Lower lobe of right lung (tissue), 2 donors: ENCODE results near the gene NRXN3. TPM values are rescaled to one million over a fixed set of nuclear protein-coding genes. Genes with fewer than 3 reads are reported as not detected.

Source experiments
- ATAC-seq, 2 donors: fragments of 200-7000 bp; cut with Tn5 transposase; one replicate each; pipeline ENCODE4 v1.9.1; 2020 to 2022; ENCODE audit warnings: mild to moderate bottlenecking in 2 of 2, moderate library complexity in 2 of 2
- DNase-seq: peaks from one replicate; pipeline ENCODE4 v3.0.0-alpha.2; 2020
- H3K27ac ChIP-seq: fragments of 200-600 bp; one replicate; pipeline ENCODE4 v1.8.0; 2022
- H3K27me3 ChIP-seq: fragments of 200-600 bp; one replicate; pipeline ENCODE4 v1.8.0; 2022; ENCODE audit warnings: low read depth
- H3K36me3 ChIP-seq: fragments of 200-600 bp; one replicate; pipeline ENCODE4 v1.8.0; 2022; ENCODE audit warnings: mild to moderate bottlenecking
- H3K4me1 ChIP-seq: fragments of 200-600 bp; one replicate; pipeline ENCODE4 v1.8.0; 2022
- H3K4me3 ChIP-seq: fragments of 200-600 bp; one replicate; pipeline ENCODE4 v1.8.0; 2022; ENCODE audit warnings: mild to moderate bottlenecking
- H3K9me3 ChIP-seq: fragments of 200-600 bp; one replicate; pipeline ENCODE4 v1.8.0; 2022
- CTCF ChIP-seq: fragments of 200-600 bp; IDR thresholded peaks from one replicate; pipeline ENCODE4 v1.8.0; 2022; ENCODE audit warnings: antibody characterized with exemption, mild to moderate bottlenecking
- intact Hi-C: fragments of 100-400 bp; cut with DNase I; formaldehyde crosslinking; loops from one replicate; pipeline ENCODE4 v1.11.0; 2022
- total RNA-seq: library from RNA; stranded (reverse); fragmentation: NEBNext Ultra II Directional; extraction: Animal tissue kit (Norgen Biotek cat#: 25700); gene quantifications from one replicate; pipeline ENCODE4 v1.2.1, GENCODE V29; 2021
- donor health status: DM: no; HTN: yes; CAD: no; lungs with severe emphysema.

Gene NRXN3
- total RNA-seq, 1 donor from 2014 or later = 9.0 TPM

- Histone ChIP-seq H3K36me3 (no peaks in the 10 kb centered on the region), H3K27me3 (no peaks in the 10 kb centered on the region), H3K9me3 (no peaks in the 10 kb centered on the region), H3K27ac (no peak overlapping the region), H3K4me3 (no peak overlapping the region), H3K4me1 (no peaks in the 10 kb centered on the region)
- no peak for TF ChIP-seq CTCF
- DNase-seq (no peak), ATAC-seq (no peak)
- intact Hi-C loops = no loop called here
These were observed 1555.0 kb downstream of the NRXN3 start for GRCh38 chr14:79724934-79725717.

GRCh38 chr14:79727900-79728299, 1557.7 kb downstream of the NRXN3 start:
- H3K27ac ChIP-seq = no peak overlapping the region
- ATAC-seq = peak; percentile 83 to 84
- intact Hi-C loops = no loop called here

GRCh38 chr14:79728331-79728730, 1558.2 kb downstream of the NRXN3 start:
- H3K27me3 ChIP-seq = no peaks in the 10 kb centered on the region
- H3K36me3 ChIP-seq = no peaks in the 10 kb centered on the region
- no peak for DNase-seq
- no peaks in the 10 kb centered on the region for H3K9me3 ChIP-seq
- no peaks in the 10 kb centered on the region for H3K4me1 ChIP-seq
- ATAC-seq = no peak
- intact Hi-C loops = no loop called here
- TF ChIP-seq CTCF = no peak
- no peak overlapping the region for H3K27ac ChIP-seq
- no peak overlapping the region for H3K4me3 ChIP-seq

More at GRCh38 chr14:79727900-79728299, 1557.7 kb downstream of the NRXN3 start:
- DNase-seq = no peak
- Histone ChIP-seq H3K4me1 (no peaks in the 10 kb centered on the region), H3K4me3 (no peak overlapping the region), H3K9me3 (no peaks in the 10 kb centered on the region), H3K36me3 (no peaks in the 10 kb centered on the region), H3K27me3 (no peaks in the 10 kb centered on the region)
- TF ChIP-seq CTCF = no peak

GRCh38 chr14:79729731-79730130, 1559.6 kb downstream of the NRXN3 start:
- no peak overlapping the region for H3K27ac ChIP-seq
- intact Hi-C loops = no loop called here
- ATAC-seq = no peak
- DNase-seq = no peak
- H3K9me3 ChIP-seq = no peaks in the 10 kb centered on the region
- no peaks in the 10 kb centered on the region for H3K36me3 ChIP-seq
- TF ChIP-seq CTCF = no peak
- no peak overlapping the region for H3K4me3 ChIP-seq
- H3K27me3 ChIP-seq = no peaks in the 10 kb centered on the region
- H3K4me1 ChIP-seq = no peaks in the 10 kb centered on the region

- Histone ChIP-seq H3K4me1 (no peaks in the 10 kb centered on the region), H3K36me3 (no peaks in the 10 kb centered on the region), H3K9me3 (no peaks in the 10 kb centered on the region), H3K4me3 (no peak overlapping the region), H3K27me3 (no peaks in the 10 kb centered on the region), H3K27ac (no peak overlapping the region)
- no peak for TF ChIP-seq CTCF
- intact Hi-C loops = no loop called here
- DNase-seq = no peak
- no peak for ATAC-seq
These were observed 1560.0 kb downstream of the NRXN3 start for GRCh38 chr14:79730196-79730595.
